ENCODE measurements around the gene SGK1.

DNA sequence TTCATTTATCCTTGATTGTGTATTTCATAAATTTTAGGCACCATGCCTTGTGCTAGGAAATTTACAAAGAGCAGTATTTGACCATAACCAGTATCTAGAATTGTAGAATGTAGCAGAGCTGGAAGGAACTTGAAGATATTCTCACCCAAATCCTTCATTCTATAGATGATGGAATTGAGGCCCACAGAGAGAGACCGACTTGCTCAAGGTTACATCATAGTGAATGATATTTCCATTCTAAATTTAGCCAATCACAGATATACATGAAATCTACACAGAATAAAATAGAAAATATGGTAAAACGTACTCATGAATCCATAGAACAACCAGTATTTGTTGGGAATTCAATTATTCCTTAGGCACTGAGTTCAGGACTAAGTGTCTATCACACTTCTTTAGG is 10.9 kb upstream of the SGK1 start:
- TF ChIP-seq CTCF (IDR thresholded peaks at IDR 0.05 in 8 of 11, conservative IDR thresholded peaks at IDR 0.05 in 3 of 11) (no peak), POLR2A (IDR thresholded peaks at IDR 0.05) (no peak)
